Effector memory CD8-positive, alpha-beta T cell (primary cell): Measurements from ENCODE around the gene CSF3R.

Source experiments
- ATAC-seq: fragments of 150-1000 bp; cut with Tn5 transposase; replicated peaks from 2 replicates; pipeline ENCODE4 v1.10.0; 2021; ENCODE audit warnings: mild to moderate bottlenecking, moderate library complexity
- DNase-seq, 3 experiments: peaks; one replicate each; pipeline ENCODE4 v3.0.0; 2021
- H3K27ac Mint-ChIP-seq, 2 donors: one replicate each; pipeline ENCODE4 v1.8.0; 2022; ENCODE audit warnings: mild to moderate bottlenecking in 2 of 2, mixed read lengths in 2 of 2, moderate library complexity in 2 of 2
- H3K27me3 Mint-ChIP-seq, 2 donors: one replicate each; pipeline ENCODE4 v1.8.0; 2022; ENCODE audit warnings: mixed read lengths in 2 of 2
- H3K36me3 Mint-ChIP-seq: one replicate; pipeline ENCODE4 v1.8.0; 2022; ENCODE audit warnings: mild to moderate bottlenecking, moderate library complexity, mixed read lengths; ENCODE audit not compliant: insufficient read depth
- H3K4me1 Mint-ChIP-seq, 2 donors: one replicate each; pipeline ENCODE4 v1.8.0; 2022; ENCODE audit warnings: low read depth in 2 of 2, mixed read lengths in 2 of 2
- H3K4me3 Mint-ChIP-seq, 2 donors: one replicate each; pipeline ENCODE4 v1.8.0; 2022; ENCODE audit warnings: mild to moderate bottlenecking in 2 of 2, mixed read lengths in 2 of 2, moderate library complexity in 2 of 2
- H3K9me3 Mint-ChIP-seq, 2 donors: one replicate each; pipeline ENCODE4 v1.8.0; 2022; ENCODE audit warnings: mixed read lengths in 2 of 2

CSF3R gene

DNA sequence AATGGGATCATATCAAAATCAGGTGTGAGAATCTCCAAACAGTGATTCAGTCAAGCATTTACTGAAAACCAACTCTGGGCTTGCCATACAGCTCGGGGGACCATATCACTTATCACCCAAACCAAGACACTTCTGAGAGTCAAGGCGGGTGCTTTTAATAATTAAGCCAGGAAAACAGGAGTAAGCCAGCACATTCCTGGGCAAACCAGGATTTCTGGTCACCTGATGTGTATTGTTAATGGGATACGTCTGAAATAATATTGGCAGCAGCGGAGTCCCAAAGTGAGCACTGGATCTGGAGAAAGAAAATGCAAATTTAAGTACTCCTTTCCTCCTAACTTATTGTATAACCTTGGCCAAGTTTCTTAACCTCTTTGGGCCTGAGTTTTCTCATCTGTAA lies 50.1 kb downstream of the CSF3R start:
- peaks cover 3% of the 10 kb centered on the region for H3K36me3 Mint-ChIP-seq
- H3K27ac Mint-ChIP-seq = no peak overlapping the region
- H3K27me3 Mint-ChIP-seq = no peaks in the 10 kb centered on the region
- no peaks in the 10 kb centered on the region for H3K9me3 Mint-ChIP-seq
- ATAC-seq = no peak
- no peak overlapping the region for H3K4me3 Mint-ChIP-seq
- no peak for DNase-seq
- H3K4me1 Mint-ChIP-seq = no peaks in the 10 kb centered on the region

DNA sequence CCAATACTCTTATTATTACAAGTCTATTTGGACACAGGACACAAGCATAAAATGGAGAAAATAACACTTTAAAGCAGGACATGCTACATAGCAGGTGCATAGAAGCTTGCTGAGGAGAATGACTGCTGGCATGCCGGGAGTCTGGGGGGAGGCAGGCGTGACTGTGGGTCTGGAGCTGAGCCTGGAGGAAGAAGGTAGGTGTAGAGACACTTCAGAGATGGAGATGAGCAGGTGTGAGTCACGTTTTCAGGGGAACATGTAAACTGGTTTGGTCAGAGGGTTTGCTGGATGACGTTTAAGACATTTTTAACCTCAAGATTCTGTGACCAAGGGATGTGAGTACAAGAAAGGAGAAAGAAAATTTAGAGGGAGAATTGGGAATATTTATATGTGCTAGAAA lies 56.9 kb downstream of the CSF3R start:
- H3K27me3 Mint-ChIP-seq = no peaks in the 10 kb centered on the region
- no peaks in the 10 kb centered on the region for H3K9me3 Mint-ChIP-seq
- H3K4me3 Mint-ChIP-seq = no peak overlapping the region
- no peaks in the 10 kb centered on the region for H3K36me3 Mint-ChIP-seq
- DNase-seq = no peak
- H3K4me1 Mint-ChIP-seq = peaks cover 3 to 4% of the 10 kb centered on the region in 2 donors
- H3K27ac Mint-ChIP-seq = no peak overlapping the region
- ATAC-seq = no peak

DNA sequence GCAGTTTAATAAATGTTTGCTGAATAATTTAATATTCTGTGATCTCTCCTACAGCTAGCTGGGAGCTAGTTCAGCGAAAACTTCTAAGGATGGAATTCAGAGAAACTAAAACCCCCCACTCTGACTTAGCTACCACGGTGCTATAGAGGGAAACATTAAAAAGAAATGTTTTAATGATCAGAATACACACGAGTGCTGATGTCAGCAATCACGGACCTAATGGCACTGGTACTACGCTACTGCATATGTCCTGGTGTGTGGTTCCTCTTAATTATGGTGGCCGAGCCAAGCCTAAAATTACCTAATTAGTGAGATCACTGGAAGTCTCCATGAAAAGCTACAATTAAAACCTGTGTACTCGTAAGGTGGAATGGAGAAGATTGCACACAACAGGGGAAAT lies 61.1 kb downstream of the CSF3R start:
- peak overlapping the region in 1 of 2 donors; percentile 86 for H3K27ac Mint-ChIP-seq
- H3K9me3 Mint-ChIP-seq = no peaks in the 10 kb centered on the region
- no peak overlapping the region for H3K4me3 Mint-ChIP-seq
- DNase-seq (no peak), ATAC-seq (no peak)
- peaks cover 7 to 9% of the 10 kb centered on the region in 2 donors for H3K4me1 Mint-ChIP-seq
- no peaks in the 10 kb centered on the region for H3K36me3 Mint-ChIP-seq
- H3K27me3 Mint-ChIP-seq = no peaks in the 10 kb centered on the region

DNA sequence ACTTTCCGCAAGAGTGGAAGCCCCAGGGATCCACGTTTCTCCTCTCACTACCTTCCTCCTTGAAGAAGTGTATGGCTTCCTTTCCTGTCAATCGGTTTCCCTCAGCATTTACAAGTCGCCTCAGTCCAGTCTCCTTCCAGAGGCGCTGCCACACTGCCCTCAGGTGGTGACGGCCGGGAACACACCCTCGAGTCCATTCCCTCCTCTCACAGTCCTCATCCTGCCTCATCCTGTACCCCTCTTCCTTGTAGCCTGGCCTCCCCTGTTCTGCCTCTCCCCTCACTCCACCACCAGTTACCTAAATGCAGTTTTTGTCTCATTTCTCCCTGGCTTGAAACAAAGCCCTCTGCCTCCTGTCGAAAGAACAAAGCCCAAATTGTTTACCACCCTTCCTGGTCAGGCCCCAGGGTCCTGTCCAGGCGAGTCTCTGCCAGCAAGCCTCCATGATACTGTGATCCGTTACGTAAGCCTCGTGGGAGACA lies 61.8 kb downstream of the CSF3R start:
- DNase-seq = peak; percentile 86 to 92 (median 91)
- Mint-ChIP-seq H3K27me3 (no peaks in the 10 kb centered on the region), H3K4me3 (no peak overlapping the region), H3K9me3 (no peaks in the 10 kb centered on the region), H3K27ac (peak overlapping the region in 1 of 2 donors; percentile 86), H3K36me3 (no peaks in the 10 kb centered on the region), H3K4me1 (peaks cover 7 to 9% of the 10 kb centered on the region in 2 donors)
- peak; percentile 98 for ATAC-seq

DNA sequence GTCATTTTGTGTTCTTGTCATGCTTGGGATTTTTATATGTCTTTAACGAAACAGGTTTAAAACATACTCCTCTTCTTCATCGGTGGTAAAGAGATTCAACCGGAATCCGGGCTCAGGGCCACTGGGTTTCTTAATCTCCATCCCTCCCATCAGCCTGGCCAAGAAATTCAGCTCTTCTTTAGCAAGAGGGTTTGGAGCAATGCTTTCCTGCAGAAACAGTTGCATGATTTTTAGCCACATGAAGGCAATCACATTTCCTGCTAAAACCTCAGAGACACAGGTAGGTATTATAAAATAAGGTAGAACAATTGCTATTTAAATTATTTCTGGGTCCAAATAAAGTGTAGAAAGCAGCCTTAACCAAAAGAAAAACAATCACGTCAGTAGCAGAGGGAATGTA lies 62.3 kb downstream of the CSF3R start:
- H3K27me3 Mint-ChIP-seq = no peaks in the 10 kb centered on the region
- H3K36me3 Mint-ChIP-seq = no peaks in the 10 kb centered on the region
- ATAC-seq (peak; percentile 51), DNase-seq (no peak)
- H3K4me3 Mint-ChIP-seq = no peak overlapping the region
- H3K4me1 Mint-ChIP-seq = peaks cover 7 to 9% of the 10 kb centered on the region in 2 donors
- H3K9me3 Mint-ChIP-seq = no peaks in the 10 kb centered on the region
- H3K27ac Mint-ChIP-seq = peak overlapping the region in 1 of 2 donors; percentile 86

DNA sequence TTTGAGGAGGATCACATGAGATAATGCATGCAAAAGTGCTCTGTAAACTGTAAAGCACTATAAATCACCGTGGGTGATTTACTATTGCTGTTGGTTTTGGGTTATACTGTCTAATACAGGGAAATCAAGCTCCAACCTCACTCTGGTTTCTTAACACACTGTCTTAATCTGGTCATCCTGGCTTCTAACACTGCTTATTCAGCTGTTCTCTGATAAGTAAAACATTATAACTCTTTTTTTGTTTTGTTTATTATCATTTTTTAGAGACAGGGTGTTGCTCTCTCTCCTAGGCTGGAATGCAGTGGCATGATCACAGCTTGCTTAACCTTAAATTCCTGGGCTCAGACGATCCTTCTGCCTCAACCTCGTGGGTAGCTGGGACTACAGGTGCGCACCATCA lies 63.1 kb downstream of the CSF3R start:
- DNase-seq = no peak
- no peak overlapping the region for H3K27ac Mint-ChIP-seq
- no peak overlapping the region for H3K4me3 Mint-ChIP-seq
- no peaks in the 10 kb centered on the region for H3K9me3 Mint-ChIP-seq
- H3K36me3 Mint-ChIP-seq = no peaks in the 10 kb centered on the region
- peaks cover 7 to 9% of the 10 kb centered on the region in 2 donors for H3K4me1 Mint-ChIP-seq
- H3K27me3 Mint-ChIP-seq = no peaks in the 10 kb centered on the region
- ATAC-seq = no peak

DNA sequence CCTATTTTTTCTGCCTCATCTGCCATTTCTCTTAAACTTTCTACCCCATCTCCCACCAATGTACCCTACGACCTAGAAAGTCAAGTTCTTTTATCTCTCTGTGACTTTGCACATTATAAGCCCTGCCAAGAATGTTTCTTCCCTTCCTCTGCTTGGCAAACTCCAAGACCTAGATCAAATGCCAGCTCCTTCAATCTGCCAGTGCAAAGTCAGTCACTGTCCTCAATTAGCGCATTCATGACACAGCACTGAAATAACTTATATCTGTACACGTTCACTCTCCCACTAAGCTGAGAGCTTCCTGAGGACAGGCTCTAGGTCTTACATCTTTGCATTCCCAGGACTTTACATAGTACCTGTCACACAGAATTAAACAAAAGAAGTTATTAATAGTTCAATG lies 63.6 kb downstream of the CSF3R start:
- Mint-ChIP-seq H3K36me3 (no peaks in the 10 kb centered on the region), H3K27ac (no peak overlapping the region), H3K9me3 (no peaks in the 10 kb centered on the region), H3K4me1 (peaks cover 7 to 9% of the 10 kb centered on the region in 2 donors), H3K27me3 (no peaks in the 10 kb centered on the region), H3K4me3 (no peak overlapping the region)
- no peak for DNase-seq
- ATAC-seq = no peak

DNA sequence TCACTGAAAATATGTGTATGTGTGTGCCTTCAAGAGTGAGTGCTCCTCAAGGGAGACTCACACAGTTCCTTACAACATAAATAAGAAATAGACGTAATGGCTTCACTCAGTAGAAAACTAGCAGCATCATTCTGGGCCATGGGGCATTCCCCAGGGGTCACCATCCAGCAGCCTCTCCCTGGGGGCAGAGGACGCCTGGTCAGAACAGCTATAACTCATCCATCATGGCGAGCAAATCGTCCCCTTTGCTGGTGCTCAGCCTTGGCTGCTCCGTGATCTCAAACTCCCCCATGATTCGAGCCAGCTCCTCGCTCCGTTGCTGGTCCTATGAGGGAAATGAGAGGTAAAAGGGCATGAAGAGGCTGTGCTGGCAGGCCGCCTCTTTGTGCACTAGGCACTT lies 64.8 kb downstream of the CSF3R start:
- Mint-ChIP-seq H3K27me3 (no peaks in the 10 kb centered on the region), H3K4me1 (peaks cover 7 to 9% of the 10 kb centered on the region in 2 donors), H3K4me3 (no peak overlapping the region), H3K36me3 (peaks cover 3% of the 10 kb centered on the region), H3K27ac (no peak overlapping the region), H3K9me3 (no peaks in the 10 kb centered on the region)
- ATAC-seq = no peak
- no peak for DNase-seq
